Neural cell (in vitro differentiated cells): ENCODE measurements around the gene ZHX3.

Experiments used
- EP300 ChIP-seq: fragments of 450-650 bp; conservative IDR thresholded peaks from 2 replicates; pipeline ENCODE4 v1.6.1; 2014; ENCODE audit warnings: antibody characterized with exemption, mild to moderate bottlenecking, moderate library complexity; ENCODE audit not compliant: poor library complexity, severe bottlenecking
- EZH2 ChIP-seq: fragments of 200-600, 300-800 bp; shearing (Covaris generic), sonication (generic); IDR thresholded peaks from 2 replicates; pipeline ENCODE4 v1.6.1; 2014; ENCODE audit warnings: antibody characterized with exemption, low read length, borderline replicate concordance, mild to moderate bottlenecking; ENCODE audit not compliant: insufficient read depth, poor library complexity, severe bottlenecking
- MXI1 ChIP-seq: fragments of 450-650 bp; conservative IDR thresholded peaks from 2 replicates; pipeline ENCODE4 v1.6.1; 2014; ENCODE audit warnings: antibody characterized with exemption, mild to moderate bottlenecking; ENCODE audit not compliant: poor library complexity, severe bottlenecking
- POLR2AphosphoS5 ChIP-seq: IDR thresholded peaks from 2 replicates; pipeline ENCODE4 v1.6.1; 2012
- SMC3 ChIP-seq: fragments of 450-650 bp; conservative IDR thresholded peaks from 2 replicates; pipeline ENCODE4 v1.6.1; 2014; ENCODE audit warnings: antibody characterized with exemption, mild to moderate bottlenecking, moderate library complexity; ENCODE audit not compliant: poor library complexity
- TAF1 ChIP-seq: IDR thresholded peaks from 2 replicates; pipeline ENCODE4 v1.6.1; 2012; ENCODE audit warnings: low read depth
- TF ChIP-seq, protein P1 (sequence below): fragments of 450-650 bp; IDR thresholded peaks from 2 replicates; pipeline ENCODE4 v1.5.1; 2014; ENCODE audit warnings: antibody characterized with exemption, mild to moderate bottlenecking, moderate library complexity; ENCODE audit not compliant: poor library complexity, severe bottlenecking

DNA sequence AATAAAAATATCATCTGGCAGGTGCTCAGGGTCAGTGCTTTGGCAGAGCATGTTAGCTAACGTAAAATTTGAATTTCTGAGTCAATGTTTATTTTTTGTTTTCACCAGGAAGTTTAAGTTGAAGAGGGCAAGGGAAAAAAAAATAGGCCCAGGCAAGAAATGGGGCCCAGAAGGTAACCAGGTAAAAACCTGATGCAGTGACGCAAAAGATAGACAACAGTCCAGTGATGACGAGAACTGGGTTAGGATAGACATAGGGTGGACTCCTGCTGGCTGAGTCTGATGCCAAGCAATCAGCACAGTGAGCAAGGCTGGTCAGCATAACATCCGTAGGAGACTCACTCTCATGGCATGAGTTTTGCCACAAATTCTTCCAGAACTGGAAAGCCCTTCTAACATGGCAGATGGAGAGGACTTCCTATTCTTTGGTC lies 42.2 kb downstream of the ZHX3 start:
- TF ChIP-seq EZH2 (no peak), SMC3 (no peak), POLR2AphosphoS5 (no peak), TAF1 (no peak), MXI1 (no peak), EP300 (no peak)
- TF ChIP-seq, protein P1, sequence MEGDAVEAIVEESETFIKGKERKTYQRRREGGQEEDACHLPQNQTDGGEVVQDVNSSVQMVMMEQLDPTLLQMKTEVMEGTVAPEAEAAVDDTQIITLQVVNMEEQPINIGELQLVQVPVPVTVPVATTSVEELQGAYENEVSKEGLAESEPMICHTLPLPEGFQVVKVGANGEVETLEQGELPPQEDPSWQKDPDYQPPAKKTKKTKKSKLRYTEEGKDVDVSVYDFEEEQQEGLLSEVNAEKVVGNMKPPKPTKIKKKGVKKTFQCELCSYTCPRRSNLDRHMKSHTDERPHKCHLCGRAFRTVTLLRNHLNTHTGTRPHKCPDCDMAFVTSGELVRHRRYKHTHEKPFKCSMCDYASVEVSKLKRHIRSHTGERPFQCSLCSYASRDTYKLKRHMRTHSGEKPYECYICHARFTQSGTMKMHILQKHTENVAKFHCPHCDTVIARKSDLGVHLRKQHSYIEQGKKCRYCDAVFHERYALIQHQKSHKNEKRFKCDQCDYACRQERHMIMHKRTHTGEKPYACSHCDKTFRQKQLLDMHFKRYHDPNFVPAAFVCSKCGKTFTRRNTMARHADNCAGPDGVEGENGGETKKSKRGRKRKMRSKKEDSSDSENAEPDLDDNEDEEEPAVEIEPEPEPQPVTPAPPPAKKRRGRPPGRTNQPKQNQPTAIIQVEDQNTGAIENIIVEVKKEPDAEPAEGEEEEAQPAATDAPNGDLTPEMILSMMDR, result no peak
